CD4-positive, alpha-beta T cell treated with Interleukin-4 for 1 hour (primary cell): ENCODE measurements around the gene CBLIF.
"Not testable (repeated sequence)": the region's sequence is repeated elsewhere in the genome, so short reads cannot be mapped to it uniquely, and the experiment has no call there.

Experiments used
- DNase-seq, 2 donors: peaks; one replicate each; pipeline ENCODE4 v3.0.0-alpha.2; 2020 to 2022

The CBLIF gene

DNA sequence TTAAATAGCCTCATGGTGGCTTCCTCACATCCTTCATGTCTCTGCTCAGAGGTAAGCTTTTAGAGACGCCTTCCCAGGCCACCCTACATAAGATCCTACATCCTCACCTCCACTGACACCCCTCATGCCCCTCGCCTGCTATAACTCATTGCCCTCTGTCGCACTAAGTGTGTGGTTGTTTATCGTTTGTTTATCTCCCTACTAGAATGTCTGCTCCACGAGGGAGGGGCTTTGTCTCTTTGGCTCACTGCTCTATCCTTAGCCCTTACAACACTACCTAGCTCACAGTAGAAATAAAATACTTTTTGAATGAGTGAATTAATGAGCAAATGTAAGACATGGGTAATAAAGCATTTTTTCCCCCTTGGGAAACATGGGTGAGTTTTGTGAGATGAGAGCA is 1.3 kb upstream of the CBLIF start:
- DNase-seq, result no peak

DNA sequence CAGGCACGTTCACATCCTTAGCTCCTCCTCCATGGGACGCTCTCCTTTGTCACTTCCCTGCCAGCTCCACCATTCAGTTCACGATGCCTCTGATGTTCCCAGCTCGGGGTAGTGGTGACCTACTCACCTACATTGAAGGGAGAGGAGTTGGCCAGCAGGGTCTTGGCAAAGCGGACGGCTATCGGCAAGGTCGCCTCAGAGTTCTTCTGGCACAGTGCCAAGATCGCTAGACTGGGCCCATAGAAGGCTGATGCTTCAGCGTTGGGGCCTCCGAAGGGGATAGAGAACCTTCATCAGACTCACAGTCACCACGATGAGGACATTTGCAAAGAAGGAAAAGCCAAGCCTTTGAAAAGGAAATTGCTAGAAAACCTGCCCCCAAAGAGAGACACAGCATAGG is 3.0 kb downstream of the CBLIF start:
- no peak for DNase-seq

DNA sequence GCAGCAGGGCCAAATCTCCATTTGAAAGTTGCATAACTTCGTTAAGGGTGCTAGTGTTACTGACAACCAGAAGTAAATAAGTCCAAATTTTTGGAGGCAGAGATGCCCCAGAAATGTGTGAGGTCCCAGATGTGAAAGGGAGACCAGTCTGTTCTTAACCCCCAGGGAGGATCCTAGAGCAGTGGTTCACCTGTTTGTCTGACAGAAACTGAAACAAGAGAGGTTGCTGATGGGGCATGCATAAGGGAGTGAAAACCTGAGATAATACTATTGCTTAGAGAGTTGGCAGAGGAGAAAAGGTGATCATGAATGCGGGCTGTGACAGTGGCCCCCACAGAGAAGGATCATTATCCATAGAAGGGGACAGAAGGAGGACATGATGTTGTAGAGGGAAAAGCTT is 3.8 kb downstream of the CBLIF start:
- no peak for DNase-seq

DNA sequence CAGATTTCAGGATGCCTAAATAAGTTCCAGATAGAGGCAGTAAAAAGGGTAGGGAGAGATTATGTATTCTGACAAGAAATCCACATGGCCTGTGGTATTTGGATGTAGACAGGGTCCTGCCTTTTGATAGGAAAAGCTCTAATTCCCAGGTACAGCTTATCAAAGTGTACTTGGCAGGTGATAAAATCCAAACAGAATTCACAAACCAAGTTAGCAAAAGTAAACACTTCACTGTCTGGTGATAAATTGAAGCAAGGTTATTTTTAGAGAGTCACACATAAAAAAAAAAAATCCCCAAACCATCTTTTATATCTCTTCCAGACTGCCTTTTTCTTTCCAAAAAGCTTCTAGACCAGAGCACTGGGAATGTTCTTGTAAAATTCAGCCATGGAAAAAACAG is 5.7 kb downstream of the CBLIF start:
- DNase-seq, result no peak

DNA sequence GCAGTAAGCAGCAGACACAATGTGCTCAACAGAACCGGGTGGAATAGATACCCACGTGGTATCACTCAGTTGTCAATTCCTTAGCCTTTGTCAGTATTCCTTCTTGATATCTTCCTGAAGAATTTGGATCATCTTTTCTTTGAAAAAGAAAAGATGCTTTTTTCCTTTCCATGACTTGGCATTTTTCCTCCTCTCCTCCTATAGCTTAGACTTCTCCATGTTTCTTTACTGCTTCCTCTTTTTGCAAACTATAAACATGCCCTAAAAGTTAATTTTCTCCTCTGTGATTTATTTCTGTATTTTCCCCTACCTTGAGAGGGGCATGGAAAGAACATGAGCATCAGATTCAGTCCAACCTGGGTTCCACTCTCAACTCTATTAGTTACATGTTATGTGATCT is 11.7 kb downstream of the CBLIF start:
- DNase-seq, result no peak

DNA sequence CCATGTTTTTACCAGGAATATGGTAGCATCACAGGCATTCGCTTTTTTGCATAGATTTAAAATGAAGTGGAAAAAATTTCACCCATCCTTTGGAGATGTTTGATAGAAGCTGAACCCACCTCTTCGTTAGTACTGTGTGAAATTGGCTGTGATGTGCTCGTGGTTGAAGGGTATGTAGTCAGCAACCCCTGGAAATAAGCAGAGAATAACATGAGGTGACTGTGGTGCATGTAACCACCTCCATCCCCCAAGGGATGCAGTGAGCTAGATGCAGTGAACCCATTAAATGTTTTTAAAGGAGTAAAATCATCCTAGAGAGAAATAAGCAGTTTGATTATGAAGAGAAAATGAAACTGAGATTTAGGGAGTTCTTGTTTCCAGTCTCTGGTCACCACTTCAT is 15.9 kb downstream of the CBLIF start:
- DNase-seq, result no peak

DNA sequence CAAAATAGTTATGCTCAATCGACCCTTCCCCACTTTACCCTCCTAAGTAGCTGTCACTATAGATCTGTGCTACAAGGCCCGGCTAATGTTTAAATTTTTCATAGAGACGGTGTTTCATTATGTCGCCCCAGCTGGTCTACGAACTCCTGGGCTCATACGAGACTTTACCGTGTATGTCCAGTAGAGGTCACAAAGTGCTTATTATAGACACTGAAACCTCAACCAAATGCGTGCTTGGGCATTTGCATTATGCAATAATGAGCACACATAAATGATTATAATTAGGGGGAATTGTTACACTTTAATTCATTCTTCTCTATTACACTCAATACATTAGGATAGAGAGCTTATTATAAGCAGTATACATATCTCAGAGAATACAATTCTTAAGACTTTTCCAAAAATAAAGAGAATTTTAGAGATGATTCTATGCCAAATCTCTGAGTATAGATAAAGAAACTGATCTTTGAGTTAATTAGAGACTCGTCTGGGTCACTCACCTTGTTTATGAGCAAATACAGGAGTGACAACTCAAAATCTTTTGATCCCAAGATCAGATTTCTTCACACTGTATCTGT is 22.2 kb downstream of the CBLIF start:
- peak; percentile 32 to 61 for DNase-seq

DNA sequence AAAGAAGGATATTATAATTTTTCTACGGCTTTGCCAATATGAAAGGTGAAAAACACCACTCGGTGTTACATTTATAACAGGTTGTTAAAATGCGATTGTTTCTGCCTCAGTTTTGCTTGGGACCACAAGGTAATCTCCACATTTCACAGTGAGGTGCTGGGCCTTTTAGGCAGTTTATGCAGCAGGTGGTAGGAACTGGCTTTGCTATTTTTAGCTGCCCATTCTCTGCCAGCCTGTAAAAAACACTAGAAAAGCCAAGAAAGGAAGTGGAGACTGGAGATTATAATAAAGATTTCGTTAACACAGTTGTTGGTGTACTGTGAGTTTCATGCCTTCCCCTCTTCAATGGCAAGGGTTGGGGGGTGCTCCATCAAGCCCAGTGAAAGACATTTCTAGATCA is 26.7 kb downstream of the CBLIF start:
- DNase-seq, result no peak

DNA sequence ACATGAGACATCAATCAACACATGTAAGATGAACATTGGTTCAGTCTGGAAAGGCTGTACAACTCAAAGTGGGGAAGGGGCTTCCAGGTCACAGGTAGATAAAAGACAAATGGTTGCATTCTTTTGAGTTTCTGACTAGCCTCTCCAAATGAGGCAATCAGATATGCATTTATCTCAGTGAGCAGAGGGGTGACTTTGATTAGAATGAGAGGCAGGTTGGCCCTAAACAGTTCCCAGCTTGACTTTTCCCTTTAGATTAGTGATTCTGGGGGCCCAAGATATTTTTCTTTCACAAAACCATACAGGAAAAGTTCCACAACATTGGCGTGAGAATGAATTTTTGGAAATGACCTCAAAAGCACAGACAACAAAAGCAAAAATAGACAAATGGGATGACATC is 28.9 kb downstream of the CBLIF start:
- DNase-seq, result not testable (repeated sequence)

DNA sequence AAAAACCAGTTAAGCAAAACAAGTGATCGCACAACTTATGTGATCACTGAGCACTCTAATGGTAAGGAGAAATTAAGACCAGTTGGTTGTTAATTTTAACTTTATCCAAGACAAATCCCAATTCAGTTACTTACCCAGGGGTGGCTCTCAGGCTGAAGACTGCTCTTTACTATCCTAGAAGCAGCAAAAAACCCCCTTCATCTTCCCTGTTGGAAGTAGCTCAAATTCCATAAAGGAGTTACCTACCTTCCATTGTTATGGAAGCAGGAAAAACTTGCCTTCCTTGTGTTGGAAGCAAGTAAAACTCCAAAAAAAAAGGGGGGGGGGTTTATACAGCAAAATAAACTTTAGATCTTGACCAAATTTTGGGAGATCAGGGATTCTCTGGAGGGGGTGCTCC is 29.5 kb downstream of the CBLIF start:
- DNase-seq, result no peak

DNA sequence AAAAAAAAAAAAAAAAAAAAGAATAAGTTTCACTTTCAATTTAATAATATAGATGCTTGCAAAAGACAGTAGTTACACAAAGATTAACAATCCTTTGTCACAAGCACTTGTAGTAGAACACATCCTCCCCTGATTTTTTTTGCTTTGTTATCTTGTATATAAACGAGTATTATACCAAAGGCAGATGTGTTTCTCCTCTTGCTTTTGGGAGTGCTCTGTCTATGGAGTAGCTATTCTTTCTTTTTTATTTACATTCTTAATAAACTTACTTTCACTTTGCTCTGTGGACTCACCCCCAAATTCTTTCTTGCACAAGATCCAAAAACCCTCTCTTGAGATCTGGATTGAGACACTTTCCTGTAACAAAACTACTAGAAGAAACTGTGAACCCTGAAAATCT is 31.3 kb downstream of the CBLIF start:
- DNase-seq, result no peak

DNA sequence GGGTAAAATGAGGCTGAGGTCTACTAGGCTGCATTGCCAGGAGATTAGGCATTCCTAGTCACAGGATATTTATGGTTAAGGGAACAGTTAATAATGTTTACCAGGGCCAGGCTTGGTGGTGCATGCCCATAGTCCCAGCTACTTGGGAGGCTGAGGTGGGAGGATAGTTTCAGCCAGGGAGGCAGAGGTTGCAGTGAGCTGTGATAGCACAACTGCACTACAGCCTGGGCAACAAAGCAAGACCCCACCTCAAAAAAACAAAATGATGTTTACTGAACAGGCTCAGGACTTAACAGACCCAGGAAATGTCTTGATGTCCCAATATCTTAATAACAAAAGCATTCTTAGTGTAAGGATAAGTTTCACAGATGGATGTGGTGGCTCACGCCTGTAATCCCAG is 31.9 kb downstream of the CBLIF start:
- no peak for DNase-seq

DNA sequence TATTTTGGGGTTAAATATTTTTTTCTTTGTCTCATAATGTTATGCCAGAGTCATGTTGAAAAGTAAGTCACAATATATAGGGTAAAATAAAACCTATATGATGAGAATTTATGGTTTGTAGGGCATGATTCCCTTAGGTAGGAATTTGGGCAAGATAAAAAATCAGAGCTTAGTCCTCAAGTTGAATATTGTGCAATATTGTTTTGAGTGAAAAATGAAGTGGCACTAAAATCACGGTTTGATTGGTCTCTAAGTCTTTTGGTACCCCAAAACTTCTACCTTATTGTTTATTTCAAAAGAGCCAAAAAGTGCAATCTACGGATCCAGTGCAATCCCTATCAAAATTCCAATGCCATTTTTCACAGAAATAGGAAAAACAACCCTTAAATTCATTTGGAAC is 33.1 kb downstream of the CBLIF start:
- DNase-seq, result no peak

DNA sequence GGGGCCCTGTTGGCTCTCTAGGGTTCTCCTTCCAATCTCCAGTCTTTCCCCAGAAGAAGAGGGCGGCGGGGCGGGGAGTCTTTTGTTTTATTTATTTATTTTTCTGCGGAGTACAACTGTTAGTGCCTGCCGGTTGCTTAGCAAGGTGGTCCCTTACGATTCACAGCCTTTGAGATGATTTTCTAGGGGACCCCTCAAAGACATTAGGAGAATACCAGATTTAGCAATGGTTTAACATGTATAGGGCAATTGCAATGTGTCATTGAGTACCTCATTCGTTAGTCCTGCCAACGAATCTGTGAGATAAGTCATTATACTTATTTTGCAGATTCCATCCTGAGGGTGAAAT is 34.4 kb downstream of the CBLIF start:
- DNase-seq, result no peak

DNA sequence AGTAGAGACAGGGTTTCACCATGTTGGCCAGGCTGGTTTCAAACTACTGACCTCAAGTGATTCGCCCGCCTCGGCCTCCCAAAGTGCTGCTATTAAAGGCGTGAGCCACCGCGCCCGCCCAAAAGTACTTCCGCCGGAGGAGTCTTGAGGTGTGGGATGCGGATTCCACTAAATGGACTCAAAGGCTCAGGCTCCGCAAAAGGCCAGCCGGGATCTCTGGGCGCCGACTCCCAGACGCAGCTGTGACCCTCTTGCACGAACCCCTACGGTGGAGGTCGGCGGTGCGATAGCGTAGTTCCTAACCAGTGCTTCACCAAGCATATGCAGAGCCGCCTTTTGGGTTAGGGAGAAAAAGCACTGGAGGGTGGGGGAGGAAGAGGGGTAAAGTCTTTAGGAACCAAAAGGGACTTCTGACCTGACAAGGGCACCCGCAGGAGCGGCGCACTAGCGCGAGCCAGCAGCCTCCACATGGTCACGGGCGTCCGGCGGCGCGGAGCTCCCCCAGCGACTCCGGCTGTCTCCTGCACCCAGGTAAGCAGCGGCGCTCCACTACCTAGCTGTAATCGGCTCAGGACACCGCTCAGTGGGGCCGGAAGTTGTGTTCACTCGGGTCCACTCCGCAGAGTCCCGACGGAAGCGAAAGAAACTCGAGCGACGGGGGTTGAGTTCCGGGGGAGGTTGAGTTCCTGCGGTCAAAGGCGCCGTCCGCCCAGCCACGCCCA is 34.9 kb downstream of the CBLIF start, which contains the start of gene MRPL16:
Gene MRPL16, minus strand, starts transcription at position 590 of the 722 bp plus-strand sequence. Its CDS starts 120 bp downstream, at position 470.
- DNase-seq, result peak; percentile 90 to 93

DNA sequence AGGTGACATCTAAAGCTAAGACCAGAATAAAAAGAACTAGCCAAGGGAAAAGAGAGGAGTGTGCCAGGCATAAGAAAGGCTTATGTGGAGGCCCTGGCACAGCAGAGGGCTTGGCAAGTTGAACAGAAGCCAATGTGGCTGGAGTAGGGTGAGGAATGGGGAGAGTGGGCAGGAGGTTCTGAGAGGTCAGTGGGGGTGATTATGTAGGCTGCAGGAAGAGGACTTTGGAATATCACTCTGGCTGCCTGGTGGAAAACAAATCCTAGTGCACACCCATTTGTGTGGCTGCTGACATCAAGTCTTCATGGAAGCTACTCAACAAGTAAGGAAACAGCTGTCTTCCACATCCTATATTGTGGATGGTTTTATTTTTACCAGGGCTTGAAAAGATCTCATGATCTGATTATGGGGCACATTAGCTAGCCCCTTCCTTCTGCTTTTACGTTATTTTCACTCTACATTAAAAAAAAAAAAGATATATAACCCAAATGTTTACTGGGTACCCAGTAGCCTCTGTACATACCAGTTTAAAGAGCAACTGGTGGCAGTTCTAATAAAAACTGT is 38.2 kb downstream of the CBLIF start:
- DNase-seq, result no peak

DNA sequence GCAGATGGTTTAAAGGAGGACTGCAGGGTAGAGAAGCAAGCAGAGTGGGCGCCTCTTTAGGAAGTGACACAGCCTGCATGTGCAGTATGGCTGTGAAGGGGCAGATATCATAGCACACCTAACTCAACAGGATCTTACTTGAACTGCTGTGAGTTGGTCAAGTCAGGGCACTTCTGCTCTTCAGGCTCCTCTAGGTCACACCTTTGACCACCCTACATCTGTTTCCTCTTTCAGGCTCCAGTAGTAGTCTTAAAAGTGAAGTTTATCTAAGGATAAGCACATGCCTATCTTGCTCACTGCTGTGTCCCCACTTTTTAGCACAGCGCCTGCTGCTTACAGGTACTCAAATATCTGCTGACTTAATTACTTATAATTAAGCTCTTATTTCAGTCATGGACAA is 41.2 kb downstream of the CBLIF start:
- DNase-seq, result no peak

DNA sequence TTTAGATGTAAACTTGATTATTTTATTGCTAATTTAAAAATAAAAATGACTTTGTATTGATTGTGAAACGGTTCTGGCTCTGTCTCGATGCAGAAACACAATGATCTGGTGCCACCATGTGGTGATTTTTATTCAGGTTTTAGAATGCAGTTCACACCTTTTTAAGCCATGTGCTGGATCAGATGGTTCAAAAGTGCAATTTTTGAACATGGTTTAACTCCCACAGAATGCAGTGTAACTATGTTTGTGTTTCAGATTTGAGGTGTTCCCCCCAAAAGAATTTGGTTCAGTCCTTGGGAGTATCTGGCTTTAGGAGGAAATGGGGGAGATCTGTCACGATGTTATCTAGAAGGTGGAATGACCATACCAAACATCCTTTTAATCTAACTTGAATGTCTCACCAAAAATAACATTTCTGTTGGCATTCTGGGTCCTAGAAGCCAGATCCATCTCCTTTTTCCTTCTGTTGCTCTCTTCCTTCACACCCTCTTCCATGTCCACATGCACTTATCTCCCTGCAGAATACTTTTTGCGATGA is 42.6 kb downstream of the CBLIF start:
- peak; percentile 32 to 74 for DNase-seq

DNA sequence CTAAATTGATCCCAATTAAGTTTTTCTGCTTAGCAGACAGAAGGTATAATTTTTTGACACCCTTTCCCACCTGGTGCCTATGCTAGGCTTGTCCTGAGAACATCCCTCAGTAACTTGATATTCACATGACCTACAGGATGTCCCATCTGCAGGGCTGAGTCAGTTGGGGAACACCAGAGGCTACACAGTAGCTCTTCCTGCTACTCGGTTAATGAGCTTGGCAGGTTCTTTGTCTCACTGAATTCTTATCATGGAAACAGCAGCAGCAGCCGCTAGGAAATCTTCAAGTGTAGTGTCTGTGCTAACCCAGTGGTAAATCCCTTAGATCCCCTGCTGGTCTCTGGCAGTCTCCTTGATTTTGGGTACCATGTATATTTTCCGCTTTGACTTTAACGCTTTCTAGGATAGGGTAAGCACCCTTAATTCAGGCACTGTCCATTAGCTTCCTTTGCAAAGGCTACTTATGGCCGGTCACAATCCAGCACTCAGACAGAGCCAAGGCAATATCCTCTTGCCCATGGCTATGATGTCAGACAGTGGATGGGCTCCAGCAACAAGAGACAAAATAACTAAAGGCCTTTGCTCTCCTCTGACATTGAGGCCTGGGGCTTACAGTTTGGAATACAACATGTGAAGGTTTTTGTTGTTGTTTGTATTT is 43.2 kb downstream of the CBLIF start:
- no peak for DNase-seq

DNA sequence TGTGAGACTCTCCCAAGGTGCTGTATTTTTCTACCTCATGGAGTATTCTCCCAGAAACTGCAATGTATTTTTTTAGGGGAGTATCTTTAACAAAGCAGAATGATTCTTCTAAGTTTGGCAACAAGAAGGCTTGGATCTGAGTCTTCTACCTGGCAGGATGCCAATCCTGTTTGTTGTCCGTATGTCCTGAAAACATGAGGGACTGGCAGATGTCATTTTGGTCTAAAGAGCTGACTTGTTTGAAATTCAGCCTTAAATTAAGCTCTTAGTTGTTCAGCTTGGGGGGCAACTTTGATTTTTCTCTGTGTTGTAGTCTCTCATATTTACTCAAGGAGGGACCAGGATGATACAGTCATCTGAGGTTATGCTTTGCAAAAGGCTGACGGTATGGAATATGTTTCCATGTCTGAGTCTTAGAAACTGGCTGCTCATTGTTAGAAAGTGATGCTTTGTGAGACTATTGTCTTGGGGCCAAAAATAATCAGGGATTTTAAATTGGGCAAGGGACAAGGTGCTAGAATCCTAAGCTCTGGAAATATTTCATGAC is 44.1 kb downstream of the CBLIF start:
- no peak for DNase-seq

DNA sequence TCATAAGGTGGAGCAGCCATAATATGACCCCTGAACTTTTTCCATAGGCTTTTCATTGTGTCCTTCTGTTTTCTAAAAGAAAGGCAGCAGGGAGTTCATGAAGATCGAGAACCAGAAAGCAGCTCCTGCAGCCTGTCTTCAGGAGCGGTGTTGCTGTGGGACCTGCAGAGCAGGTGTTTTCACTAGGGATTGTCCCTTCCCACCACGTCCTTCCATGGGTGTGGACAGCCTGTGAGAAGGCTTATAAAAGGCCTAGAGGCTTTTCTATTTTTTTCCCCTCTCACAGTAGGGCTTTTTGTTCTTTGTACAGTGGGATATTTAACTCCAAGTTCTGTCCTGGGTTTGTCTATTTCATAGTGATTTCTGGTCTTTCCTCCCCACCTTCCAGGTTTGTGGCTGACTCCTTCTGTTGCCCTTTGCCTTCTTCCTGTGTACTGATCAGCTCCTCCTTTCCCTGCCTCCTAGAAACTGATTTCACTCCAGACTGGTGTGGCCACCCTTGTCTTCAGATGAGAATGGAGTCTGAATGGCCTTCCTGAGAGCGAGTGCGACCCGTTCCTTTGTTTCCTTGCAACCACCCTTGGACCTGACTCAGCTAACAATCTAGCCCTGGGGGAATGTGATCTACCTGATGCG is 44.8 kb downstream of the CBLIF start:
- DNase-seq, result no peak

DNA sequence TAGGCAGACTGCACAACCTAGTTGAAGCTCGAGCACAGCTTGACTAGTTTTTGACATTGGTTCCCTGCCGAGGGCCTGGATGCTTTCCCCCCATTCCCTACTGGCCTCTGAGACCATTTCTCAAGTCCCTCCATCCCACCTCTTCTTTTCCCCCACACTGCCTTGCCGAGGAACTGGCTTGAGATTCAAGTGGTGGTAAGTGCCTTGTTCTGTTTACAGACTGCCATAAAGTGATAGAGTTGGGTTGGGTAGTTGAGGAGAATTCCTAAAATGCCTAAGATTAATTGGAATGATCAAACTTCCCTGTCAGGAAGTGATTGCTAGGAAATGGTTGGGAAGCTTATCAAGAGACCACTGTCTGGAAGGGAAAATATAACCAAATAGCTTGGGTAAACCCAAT is 50.9 kb downstream of the CBLIF start:
- no peak for DNase-seq

DNA sequence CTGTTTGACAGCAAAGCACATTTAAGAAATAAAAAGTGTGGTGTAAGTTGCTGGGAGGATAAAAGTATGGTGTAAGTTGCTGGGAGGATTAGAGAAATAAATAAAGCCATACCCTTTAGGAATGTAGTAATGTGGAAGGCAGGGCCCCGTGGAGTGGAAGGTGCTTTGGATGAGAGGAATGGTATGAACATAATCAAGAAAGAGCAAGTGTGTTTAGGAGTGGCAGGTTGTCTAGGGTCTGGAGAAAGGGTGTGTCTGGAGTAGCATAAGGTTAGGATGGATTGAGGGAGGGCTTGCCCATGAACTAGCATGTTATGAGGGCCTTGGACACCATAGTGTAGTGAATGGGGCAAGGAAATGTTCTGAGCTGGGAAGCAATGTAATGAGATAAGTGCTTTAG is 52.8 kb downstream of the CBLIF start:
- no peak for DNase-seq
